ENCODE results near the gene CEP350.
"Not testable (repeated sequence)": the region's sequence is repeated elsewhere in the genome, so short reads cannot be mapped to it uniquely, and the experiment has no call there.

Gene CEP350

DNA sequence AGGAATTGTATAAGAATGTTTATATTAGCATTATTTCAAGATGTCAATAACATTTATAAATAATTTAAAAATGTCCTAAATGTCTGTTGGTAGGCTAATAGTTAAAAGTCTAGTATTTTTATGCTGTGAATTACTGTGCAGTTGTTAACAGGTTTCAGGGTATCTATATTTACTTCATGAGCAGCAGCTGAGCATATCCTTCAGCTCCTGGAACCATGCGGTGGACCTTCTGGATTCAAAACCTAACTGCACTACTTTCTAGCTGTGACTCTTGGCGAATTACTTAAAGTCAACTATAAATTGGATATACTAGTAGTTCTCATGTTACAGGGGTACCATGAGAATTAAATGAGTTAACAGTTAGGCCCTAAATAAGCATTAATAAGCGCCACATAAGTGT is 3.7 kb downstream of the CEP350 start:
- Histone ChIP-seq H3K56ac (ENCODE audit: low read length) (no peak overlapping the region), H2AK5ac (ENCODE audit: low read length) (no peak overlapping the region), H3K79me2 (ENCODE audit: control insufficient read depth, insufficient read depth, low read length) (peaks cover 28% of the 10 kb centered on the region), H4K5ac (ENCODE audit: low read length) (no peak overlapping the region), H3K23ac (ENCODE audit: low read length) (no peak overlapping the region), H3K36me3 (ENCODE audit: control insufficient read depth, insufficient read depth, low read length) (no peaks in the 10 kb centered on the region), H3K4me3 (ENCODE audit: low read length) (no peak overlapping the region), H2BK15ac (replicated peaks; ENCODE audit: low read depth) (no peak overlapping the region), H3K4me2 (ENCODE audit: low read length) (no peak overlapping the region), H3K27me3 (ENCODE audit: insufficient read depth, low read length, poor library complexity) (no peaks in the 10 kb centered on the region), H3K4ac (ENCODE audit: low read depth, low read length) (no peak overlapping the region), H3K9ac (ENCODE audit: low read length) (no peak overlapping the region), H3K4me1 (ENCODE audit: control insufficient read depth, low read depth, low read length) (no peaks in the 10 kb centered on the region), H3K18ac (ENCODE audit: low read length) (no peak overlapping the region), H2BK120ac (ENCODE audit: low read depth, low read length) (no peak overlapping the region), H4K8ac (ENCODE audit: low read depth, low read length) (no peak overlapping the region), H2BK5ac (ENCODE audit: low read length) (no peak overlapping the region), H3K27ac (ENCODE audit: low read depth, low read length) (no peak overlapping the region), H3K79me1 (ENCODE audit: low read length) (peaks cover 5% of the 10 kb centered on the region)
- DNase-seq: no peak
- no CpG with 5 or more reads among the region's 3 CpGs for WGBS (ENCODE audit: extremely low coverage, insufficient coverage, low lambda C conversion rate)

DNA sequence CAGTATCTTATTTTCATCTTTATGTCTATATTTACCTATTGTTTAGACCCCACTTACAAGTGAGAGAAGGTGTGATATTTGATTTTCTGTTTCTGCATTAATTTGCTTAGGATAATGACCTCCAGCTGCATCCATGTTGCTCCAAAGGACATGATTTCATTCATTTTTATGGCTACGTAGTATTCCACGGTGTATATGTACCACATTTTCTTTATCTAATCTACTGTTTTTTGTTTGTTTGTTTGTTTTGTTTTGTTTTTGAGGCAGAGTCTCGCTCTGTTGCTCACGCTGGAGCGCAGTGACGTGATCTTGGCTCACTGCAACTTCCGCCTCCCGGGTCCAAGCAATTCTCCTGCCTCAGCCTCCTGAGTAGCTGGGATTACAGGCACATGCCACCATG is 7.6 kb downstream of the CEP350 start:
- H3K4ac ChIP-seq (ENCODE audit: low read depth, low read length); H3K36me3 ChIP-seq (ENCODE audit: control insufficient read depth, insufficient read depth, low read length); H3K18ac ChIP-seq (ENCODE audit: low read length); H2BK5ac ChIP-seq (ENCODE audit: low read length); H3K4me2 ChIP-seq (ENCODE audit: low read length); H2BK120ac ChIP-seq (ENCODE audit: low read depth, low read length); H3K9ac ChIP-seq (ENCODE audit: low read length); H3K4me1 ChIP-seq (ENCODE audit: control insufficient read depth, low read depth, low read length); H4K8ac ChIP-seq (ENCODE audit: low read depth, low read length); H2BK15ac ChIP-seq (replicated peaks; ENCODE audit: low read depth); H3K4me3 ChIP-seq (ENCODE audit: low read length); H3K56ac ChIP-seq (ENCODE audit: low read length); H3K23ac ChIP-seq (ENCODE audit: low read length); H3K27me3 ChIP-seq (ENCODE audit: insufficient read depth, low read length, poor library complexity); H3K79me1 ChIP-seq (ENCODE audit: low read length); H4K5ac ChIP-seq (ENCODE audit: low read length); H2AK5ac ChIP-seq (ENCODE audit: low read length); H3K27ac ChIP-seq (ENCODE audit: low read depth, low read length); DNase-seq: not testable (repeated sequence)
- no CpG with 5 or more reads among the region's 8 CpGs for WGBS (ENCODE audit: extremely low coverage, insufficient coverage, low lambda C conversion rate)
- peaks cover 31% of the 10 kb centered on the region for H3K79me2 ChIP-seq (ENCODE audit: control insufficient read depth, insufficient read depth, low read length)

DNA sequence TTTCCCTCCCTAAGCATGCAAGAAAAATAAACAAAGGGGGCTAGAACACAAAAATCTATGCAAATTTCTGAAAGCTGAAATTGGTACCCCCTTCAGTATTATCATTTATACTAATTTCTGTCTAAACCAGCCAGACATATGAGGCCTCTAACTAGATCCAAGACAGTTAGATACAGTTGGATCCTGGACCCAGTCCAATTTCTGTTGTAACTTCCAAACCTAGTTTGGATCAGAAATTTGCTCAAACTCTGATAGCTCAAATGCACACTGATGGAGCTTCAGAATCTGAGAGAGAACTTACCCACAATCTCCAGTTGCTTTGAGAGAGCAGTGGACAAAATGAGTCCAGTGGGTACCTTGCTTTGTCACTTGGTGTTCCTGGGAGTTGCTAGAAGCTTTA is 11.9 kb downstream of the CEP350 start:
- Histone ChIP-seq H4K8ac (ENCODE audit: low read depth, low read length) (no peak overlapping the region), H3K27me3 (ENCODE audit: insufficient read depth, low read length, poor library complexity) (no peaks in the 10 kb centered on the region), H3K27ac (ENCODE audit: low read depth, low read length) (no peak overlapping the region), H3K56ac (ENCODE audit: low read length) (no peak overlapping the region), H3K4me3 (ENCODE audit: low read length) (no peak overlapping the region), H2BK120ac (ENCODE audit: low read depth, low read length) (no peak overlapping the region), H2AK5ac (ENCODE audit: low read length) (no peak overlapping the region), H3K79me2 (ENCODE audit: control insufficient read depth, insufficient read depth, low read length) (peaks cover 19% of the 10 kb centered on the region), H2BK15ac (replicated peaks; ENCODE audit: low read depth) (no peak overlapping the region), H3K4me2 (ENCODE audit: low read length) (no peak overlapping the region), H3K4me1 (ENCODE audit: control insufficient read depth, low read depth, low read length) (no peaks in the 10 kb centered on the region), H3K36me3 (ENCODE audit: control insufficient read depth, insufficient read depth, low read length) (no peaks in the 10 kb centered on the region), H3K23ac (ENCODE audit: low read length) (no peak overlapping the region), H4K5ac (ENCODE audit: low read length) (no peak overlapping the region), H3K9ac (ENCODE audit: low read length) (no peak overlapping the region), H3K4ac (ENCODE audit: low read depth, low read length) (no peak overlapping the region), H3K18ac (ENCODE audit: low read length) (no peak overlapping the region), H3K79me1 (ENCODE audit: low read length) (peaks cover 3% of the 10 kb centered on the region), H2BK5ac (ENCODE audit: low read length) (no peak overlapping the region)
- DNase-seq: no peak

DNA sequence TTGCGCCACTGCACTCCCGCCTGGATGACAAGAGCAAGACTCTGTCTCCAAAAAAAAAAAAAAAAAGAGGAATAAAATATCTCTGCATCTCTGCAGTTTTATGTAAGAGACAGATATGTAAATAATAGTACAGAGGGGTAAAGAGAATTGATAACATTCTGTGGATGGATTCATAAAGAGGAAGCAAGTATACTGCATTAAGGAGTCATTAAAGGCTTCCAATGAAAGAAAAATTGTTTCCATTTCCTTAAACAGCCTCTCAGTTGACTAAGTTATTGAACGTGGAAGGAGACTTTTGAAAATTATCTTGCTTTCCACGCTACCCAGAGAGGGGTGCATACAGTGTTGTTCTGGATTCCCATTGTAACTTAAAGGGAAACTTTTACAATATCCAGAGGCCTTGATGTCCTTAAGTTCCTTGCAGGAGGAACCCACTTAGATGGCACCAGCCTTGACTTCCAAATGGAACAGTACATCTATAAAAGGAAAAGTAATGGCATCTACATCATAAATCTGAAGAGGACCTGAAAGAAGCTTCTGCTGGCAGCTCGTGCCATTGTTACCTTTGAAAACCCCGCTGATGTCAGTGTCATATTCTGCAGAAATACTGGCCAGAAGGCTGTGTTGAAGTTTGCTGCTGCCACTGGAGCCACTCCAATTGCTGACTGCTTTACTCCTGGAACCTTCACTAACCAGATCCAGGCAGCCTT is 13.8 kb downstream of the CEP350 start:
- Histone ChIP-seq H2AK5ac (ENCODE audit: low read length) (no peak overlapping the region), H3K4me3 (ENCODE audit: low read length) (no peak overlapping the region), H4K8ac (ENCODE audit: low read depth, low read length) (no peak overlapping the region), H3K79me2 (ENCODE audit: control insufficient read depth, insufficient read depth, low read length) (peaks cover 18% of the 10 kb centered on the region), H3K9ac (ENCODE audit: low read length) (no peak overlapping the region), H3K36me3 (ENCODE audit: control insufficient read depth, insufficient read depth, low read length) (no peaks in the 10 kb centered on the region), H4K5ac (ENCODE audit: low read length) (no peak overlapping the region), H3K56ac (ENCODE audit: low read length) (no peak overlapping the region), H3K18ac (ENCODE audit: low read length) (no peak overlapping the region), H3K4ac (ENCODE audit: low read depth, low read length) (no peak overlapping the region), H3K27ac (ENCODE audit: low read depth, low read length) (no peak overlapping the region), H3K4me1 (ENCODE audit: control insufficient read depth, low read depth, low read length) (no peaks in the 10 kb centered on the region), H3K27me3 (ENCODE audit: insufficient read depth, low read length, poor library complexity) (no peaks in the 10 kb centered on the region), H3K79me1 (ENCODE audit: low read length) (peaks cover 6% of the 10 kb centered on the region), H3K23ac (ENCODE audit: low read length) (no peak overlapping the region), H2BK120ac (ENCODE audit: low read depth, low read length) (no peak overlapping the region), H3K4me2 (ENCODE audit: low read length) (no peak overlapping the region), H2BK5ac (ENCODE audit: low read length) (no peak overlapping the region), H2BK15ac (replicated peaks; ENCODE audit: low read depth) (no peak overlapping the region)
- DNase-seq: no peak
- no CpG with 5 or more reads among the region's 6 CpGs for WGBS (ENCODE audit: extremely low coverage, insufficient coverage, low lambda C conversion rate)

DNA sequence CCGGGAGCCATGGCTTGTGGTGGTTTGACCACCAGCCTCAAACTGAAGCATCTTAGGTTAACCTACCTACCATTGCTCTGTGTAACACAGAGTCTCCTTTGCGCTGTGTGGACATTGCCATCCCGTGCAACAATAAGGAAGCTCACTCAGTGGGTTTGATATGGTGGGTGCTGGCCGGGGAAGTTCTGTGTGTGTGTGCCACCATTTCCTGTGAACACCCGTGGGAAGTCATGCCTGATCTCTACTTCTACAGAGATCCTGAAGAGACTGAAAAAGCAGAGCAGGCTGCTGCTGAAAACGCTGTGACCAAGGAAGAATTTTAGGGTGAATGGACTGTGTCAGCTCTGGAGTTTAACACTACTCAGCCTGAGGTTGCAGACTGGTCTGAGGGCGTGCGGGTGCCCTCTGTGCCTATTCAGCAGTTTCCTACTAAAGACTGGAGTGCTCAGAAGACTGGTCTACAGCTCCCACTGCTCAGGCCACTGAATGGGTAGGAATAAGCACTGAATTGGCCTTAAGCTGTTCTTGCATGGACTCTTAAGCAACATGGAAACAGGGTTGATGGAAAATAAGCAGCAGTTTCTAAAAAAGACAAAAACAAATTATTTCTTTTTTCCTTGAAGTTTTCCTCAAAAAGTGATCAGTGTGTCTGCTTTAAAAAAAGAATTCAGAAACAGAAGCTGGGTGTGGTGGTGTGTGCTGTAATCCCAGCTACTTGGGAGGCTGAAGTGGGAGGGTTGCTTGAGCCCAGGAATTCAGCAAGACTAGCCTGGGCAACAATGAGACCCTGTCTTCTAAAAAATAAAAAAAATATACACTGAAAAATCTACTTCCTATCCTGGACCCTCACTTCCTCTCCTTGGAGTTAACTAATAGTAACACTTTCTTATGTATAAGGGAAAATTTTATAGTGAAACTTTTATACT is 14.6 kb downstream of the CEP350 start:
- Histone ChIP-seq H3K9ac (ENCODE audit: low read length) (no peak overlapping the region), H3K4me2 (ENCODE audit: low read length) (no peak overlapping the region), H2BK15ac (replicated peaks; ENCODE audit: low read depth) (no peak overlapping the region), H2BK5ac (ENCODE audit: low read length) (no peak overlapping the region), H3K18ac (ENCODE audit: low read length) (no peak overlapping the region), H4K5ac (ENCODE audit: low read length) (no peak overlapping the region), H2AK5ac (ENCODE audit: low read length) (no peak overlapping the region), H3K79me1 (ENCODE audit: low read length) (peaks cover 6% of the 10 kb centered on the region), H3K79me2 (ENCODE audit: control insufficient read depth, insufficient read depth, low read length) (peaks cover 14% of the 10 kb centered on the region), H2BK120ac (ENCODE audit: low read depth, low read length) (no peak overlapping the region), H3K4me1 (ENCODE audit: control insufficient read depth, low read depth, low read length) (no peaks in the 10 kb centered on the region), H3K4ac (ENCODE audit: low read depth, low read length) (no peak overlapping the region), H3K27me3 (ENCODE audit: insufficient read depth, low read length, poor library complexity) (no peaks in the 10 kb centered on the region), H3K23ac (ENCODE audit: low read length) (no peak overlapping the region), H3K36me3 (ENCODE audit: control insufficient read depth, insufficient read depth, low read length) (no peaks in the 10 kb centered on the region), H3K4me3 (ENCODE audit: low read length) (no peak overlapping the region), H3K27ac (ENCODE audit: low read depth, low read length) (no peak overlapping the region), H4K8ac (ENCODE audit: low read depth, low read length) (no peak overlapping the region), H3K56ac (ENCODE audit: low read length) (no peak overlapping the region)
- no CpG with 5 or more reads among the region's 8 CpGs for WGBS (ENCODE audit: extremely low coverage, insufficient coverage, low lambda C conversion rate)
- no peak for DNase-seq

Measured in mesendoderm (in vitro differentiated cells).